Gastrocnemius medialis (tissue), 4 donors: Measurements from ENCODE around the gene PRKAG2.

Experiments
- POLR2A ChIP-seq, 2 donors: fragments of 450-650 bp; IDR thresholded peaks; one replicate each; pipeline ENCODE4 v1.6.1; 2017; ENCODE audit warnings: antibody characterized with exemption in 2 of 2, mild to moderate bottlenecking in 2 of 2, moderate library complexity in 2 of 2
- TF ChIP-seq, protein P1 (sequence below), 5 experiments: fragments of 450-650 bp in 3 of 5; fragments of 200-600 bp in 2 of 5; sonication (generic) in 2 of 5; IDR thresholded peaks in 4 of 5; conservative IDR thresholded peaks in 1 of 5; 1 replicate in 4 of 5; 2 replicates in 1 of 5; pipeline ENCODE4 v1.5.1; 2016 to 2019; ENCODE audit warnings: antibody characterized with exemption in 5 of 5, mild to moderate bottlenecking in 3 of 5, moderate library complexity in 3 of 5

- TF ChIP-seq, protein P1, sequence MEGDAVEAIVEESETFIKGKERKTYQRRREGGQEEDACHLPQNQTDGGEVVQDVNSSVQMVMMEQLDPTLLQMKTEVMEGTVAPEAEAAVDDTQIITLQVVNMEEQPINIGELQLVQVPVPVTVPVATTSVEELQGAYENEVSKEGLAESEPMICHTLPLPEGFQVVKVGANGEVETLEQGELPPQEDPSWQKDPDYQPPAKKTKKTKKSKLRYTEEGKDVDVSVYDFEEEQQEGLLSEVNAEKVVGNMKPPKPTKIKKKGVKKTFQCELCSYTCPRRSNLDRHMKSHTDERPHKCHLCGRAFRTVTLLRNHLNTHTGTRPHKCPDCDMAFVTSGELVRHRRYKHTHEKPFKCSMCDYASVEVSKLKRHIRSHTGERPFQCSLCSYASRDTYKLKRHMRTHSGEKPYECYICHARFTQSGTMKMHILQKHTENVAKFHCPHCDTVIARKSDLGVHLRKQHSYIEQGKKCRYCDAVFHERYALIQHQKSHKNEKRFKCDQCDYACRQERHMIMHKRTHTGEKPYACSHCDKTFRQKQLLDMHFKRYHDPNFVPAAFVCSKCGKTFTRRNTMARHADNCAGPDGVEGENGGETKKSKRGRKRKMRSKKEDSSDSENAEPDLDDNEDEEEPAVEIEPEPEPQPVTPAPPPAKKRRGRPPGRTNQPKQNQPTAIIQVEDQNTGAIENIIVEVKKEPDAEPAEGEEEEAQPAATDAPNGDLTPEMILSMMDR (IDR thresholded peaks at IDR 0.05 in 4 of 5, conservative IDR thresholded peaks at IDR 0.05 in 1 of 5) = no peak
- no peak for TF ChIP-seq POLR2A (IDR thresholded peaks at IDR 0.05)
These were observed 202.6 kb downstream of the PRKAG2 start for GRCh38 chr7:151674161-151674920.
